NAMALWA (cell line): Measurements from ENCODE around the gene DUS1L.

ENCODE experiments used
- DNase-seq: peaks from one replicate; pipeline ENCODE4 v3.0.0-alpha.2; 2015; ENCODE audit warnings: low spot score

Gene DUS1L

GRCh38 chr17:82076018-82076784 is 10.6 kb upstream of the DUS1L start:
- DNase-seq = no peak

- DNase-seq = no peak
These were observed 7.8 kb upstream of the DUS1L start for GRCh38 chr17:82073446-82073845.

GRCh38 chr17:82072827-82073226 is 7.2 kb upstream of the DUS1L start:
- DNase-seq = no peak

GRCh38 chr17:82070611-82071010 is 5.0 kb upstream of the DUS1L start:
- DNase-seq = no peak

- peak; percentile 55 for DNase-seq
These were observed 389 bp downstream of the DUS1L start for GRCh38 chr17:82065193-82065637.

GRCh38 chr17:82064433-82065192 is 991 bp downstream of the DUS1L start:
- no peak for DNase-seq

GRCh38 chr17:82063424-82064415 is 1.9 kb downstream of the DUS1L start:
- DNase-seq = no peak

GRCh38 chr17:82062984-82063368 is 2.6 kb downstream of the DUS1L start:
- DNase-seq = no peak

- no peak for DNase-seq
These were observed 3.3 kb downstream of the DUS1L start for GRCh38 chr17:82062076-82062983.

GRCh38 chr17:82061047-82061925 is 4.3 kb downstream of the DUS1L start:
- DNase-seq = no peak

GRCh38 chr17:82060614-82061013 is 5.0 kb downstream of the DUS1L start:
- DNase-seq = no peak

- DNase-seq = no peak
These were observed 5.6 kb downstream of the DUS1L start for GRCh38 chr17:82060001-82060380.

GRCh38 chr17:82059272-82060000 is 6.2 kb downstream of the DUS1L start:
- DNase-seq = no peak

- no peak for DNase-seq
These were observed 6.8 kb downstream of the DUS1L start for GRCh38 chr17:82058855-82059249.

- DNase-seq = no peak
These were observed 7.3 kb downstream of the DUS1L start for GRCh38 chr17:82058230-82058854.

GRCh38 chr17:82056729-82057621 is 8.6 kb downstream of the DUS1L start:
- DNase-seq = no peak

- DNase-seq = no peak
These were observed 9.5 kb downstream of the DUS1L start for GRCh38 chr17:82055965-82056728.
